ENCODE data around the gene ST6GALNAC3. TPM values are rescaled to one million over a fixed set of nuclear protein-coding genes. Genes with fewer than 3 reads are reported as not detected.
A peak's percentile ranks its signal among the peaks of the same experiment; 100 is the strongest.
"Not testable (repeated sequence)": the region's sequence is repeated elsewhere in the genome, so short reads cannot be mapped to it uniquely, and the experiment has no call there.

ST6GALNAC3 gene
- 10 to 100 TPM in 1 of 2 donors, 1 to 10 TPM in 1; 4.6 to 13.3 TPM for total RNA-seq
- long read RNA-seq, partial matches to known transcripts, result 0 of 4 reads
- long read RNA-seq, other reads (novel, unspliced or antisense), result 4 of 4 reads

DNA sequence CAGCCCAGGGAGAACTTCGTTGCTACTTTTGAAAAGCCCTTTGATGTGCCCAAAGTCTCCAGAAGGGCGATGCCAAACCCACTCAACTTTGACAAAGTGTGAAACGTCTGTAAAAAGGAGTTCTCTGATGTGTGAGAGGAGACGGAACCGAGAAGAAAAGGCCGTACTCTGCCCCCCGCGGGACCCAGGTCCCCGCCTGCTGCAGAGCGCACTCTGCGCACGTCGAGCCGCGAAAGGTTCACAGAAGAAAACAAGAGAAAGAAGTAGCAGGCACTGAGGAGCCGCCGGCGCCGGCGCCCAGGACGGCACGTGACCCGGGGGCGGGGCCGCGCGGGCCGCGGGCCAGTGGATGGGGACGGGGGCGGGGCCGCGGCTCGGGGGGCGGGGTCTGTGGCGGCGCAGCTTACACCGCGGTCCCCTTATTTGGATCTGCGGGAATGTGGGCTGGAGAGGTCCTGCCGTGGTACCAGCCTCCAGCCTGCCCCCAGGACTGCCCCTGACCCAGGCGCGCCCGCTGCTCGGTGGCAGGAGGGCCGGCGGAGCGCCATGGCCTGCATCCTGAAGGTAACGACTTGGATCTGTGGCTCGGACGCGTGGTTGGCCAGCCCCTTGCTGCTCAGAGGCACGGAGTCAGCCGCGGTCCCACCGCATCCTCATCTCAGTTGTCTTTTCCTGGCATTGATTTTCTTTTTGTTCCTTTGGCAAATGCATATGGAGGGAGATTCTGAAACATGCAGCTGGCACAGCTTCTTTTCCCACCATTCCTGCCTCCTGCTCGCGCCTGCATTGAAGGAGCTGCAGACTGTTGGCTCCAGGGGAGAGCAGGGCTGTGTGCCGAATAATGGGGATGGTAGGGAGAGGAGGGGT, at the start of gene ST6GALNAC3:
Gene ST6GALNAC3 (plus strand): TSS at position 426 of the 867 bp plus-strand sequence.
- intact Hi-C loops (cut with DNase I), result no loop called here
- peak; percentile 97 to 98 for ATAC-seq
- peak; percentile 77 for DNase-seq

DNA sequence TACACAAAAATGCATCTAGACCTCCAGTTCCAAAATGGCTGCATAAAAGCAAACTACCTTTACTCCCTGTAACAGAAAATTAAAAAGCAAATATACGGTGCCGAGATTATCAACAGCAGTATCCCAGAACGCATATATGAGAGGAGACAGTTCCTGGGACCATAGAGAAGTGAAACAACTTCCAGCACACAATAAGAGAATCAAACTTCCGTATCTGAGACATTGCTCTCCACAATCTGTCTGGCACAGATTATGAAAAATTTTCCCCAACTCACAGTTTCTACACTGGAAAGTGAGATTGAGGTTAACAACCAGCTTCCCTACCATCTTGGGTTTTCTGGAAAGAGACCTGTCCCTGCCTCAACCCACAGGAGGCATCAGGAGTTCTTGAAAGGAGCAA, 47.2 kb upstream of the ST6GALNAC3 start:
- DNase-seq (no peak), ATAC-seq (no peak)
- intact Hi-C loops (cut with DNase I), result no loop called here

DNA sequence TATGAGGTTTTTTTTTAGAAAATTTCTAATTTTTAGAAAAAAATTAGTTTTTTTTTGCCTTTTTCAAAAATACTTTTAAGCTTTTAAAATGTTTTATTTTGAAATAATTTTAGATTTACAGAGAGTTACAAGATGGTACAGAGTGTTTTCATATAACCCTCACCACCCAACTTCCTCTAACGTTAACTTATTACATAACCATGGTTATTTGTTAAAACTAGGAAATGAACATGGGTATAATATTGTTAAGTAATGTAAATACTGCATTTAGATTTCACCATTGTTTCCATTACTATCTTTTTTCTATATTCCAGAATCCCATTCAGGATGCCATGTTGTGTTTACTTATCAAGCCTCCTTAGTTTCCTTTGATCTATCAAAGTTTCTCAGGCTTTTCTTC, 45.2 kb upstream of the ST6GALNAC3 start:
- DNase-seq (no peak), ATAC-seq (no peak)
- intact Hi-C loops (cut with DNase I), result no loop called here

DNA sequence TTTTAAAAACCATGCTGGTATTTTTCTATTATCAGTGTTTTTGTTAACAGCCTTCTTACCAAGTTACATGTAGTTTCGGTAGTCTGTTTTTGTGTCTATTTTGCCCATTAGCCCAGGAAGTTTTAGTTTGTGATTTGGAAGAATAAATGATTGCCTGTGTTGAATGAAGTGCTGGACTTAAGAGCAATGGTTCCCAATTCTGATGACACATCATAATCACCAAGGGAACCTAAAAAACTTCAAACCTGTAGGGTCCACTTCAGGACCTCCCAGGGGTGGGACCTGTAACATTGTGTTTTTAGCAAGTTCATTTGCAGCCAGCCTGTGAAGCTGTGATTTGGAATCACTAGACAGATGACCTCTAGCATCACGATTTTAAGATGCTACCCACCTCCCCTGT, 43.0 kb upstream of the ST6GALNAC3 start:
- ATAC-seq, result no peak
- intact Hi-C loops (cut with DNase I), result loop anchor here in 1 of 2 donors (10.0 kb wide), 1 partner anchor 123 kb away; no protein-coding TSS in a partner anchor

DNA sequence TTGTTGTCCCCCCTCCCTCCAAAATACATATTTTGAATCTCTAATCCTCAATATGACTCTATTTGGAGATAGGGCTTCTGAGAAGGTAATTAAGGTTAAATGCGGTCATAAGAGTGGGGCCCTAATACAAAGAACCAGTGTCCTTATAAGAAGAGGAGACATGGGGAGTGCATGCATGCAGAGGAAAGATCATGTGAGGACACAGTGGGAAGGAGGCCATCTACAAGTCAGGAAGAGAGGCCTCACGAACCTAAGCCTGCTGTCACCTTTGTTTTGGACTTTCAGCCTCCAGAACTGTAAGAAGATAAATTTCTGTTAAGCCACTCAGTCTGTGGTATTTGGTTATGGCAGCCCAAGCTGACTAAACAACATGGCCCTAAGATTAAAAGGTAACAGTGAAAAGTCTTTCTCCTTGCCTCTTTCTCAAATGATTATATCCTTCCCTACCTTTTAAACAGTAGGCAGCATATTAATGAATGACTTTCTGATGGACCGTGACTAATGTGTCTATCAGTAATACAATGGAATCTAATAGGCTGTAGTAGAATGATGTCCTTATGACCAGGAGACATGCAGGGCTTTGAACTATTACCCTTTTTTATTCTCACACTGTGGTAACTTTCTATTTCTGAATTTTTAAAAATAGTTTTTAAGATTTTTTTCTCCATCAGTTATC, 40.6 kb upstream of the ST6GALNAC3 start:
- DNase-seq (no peak), ATAC-seq (no peak)
- intact Hi-C loops (cut with DNase I), result loop anchor here in 1 of 2 donors (10.0 kb wide), 1 partner anchor 121 kb away; no protein-coding TSS in a partner anchor

More for the DNA sequence above, 43.0 kb upstream of the ST6GALNAC3 start:
- DNase-seq, result no peak

DNA sequence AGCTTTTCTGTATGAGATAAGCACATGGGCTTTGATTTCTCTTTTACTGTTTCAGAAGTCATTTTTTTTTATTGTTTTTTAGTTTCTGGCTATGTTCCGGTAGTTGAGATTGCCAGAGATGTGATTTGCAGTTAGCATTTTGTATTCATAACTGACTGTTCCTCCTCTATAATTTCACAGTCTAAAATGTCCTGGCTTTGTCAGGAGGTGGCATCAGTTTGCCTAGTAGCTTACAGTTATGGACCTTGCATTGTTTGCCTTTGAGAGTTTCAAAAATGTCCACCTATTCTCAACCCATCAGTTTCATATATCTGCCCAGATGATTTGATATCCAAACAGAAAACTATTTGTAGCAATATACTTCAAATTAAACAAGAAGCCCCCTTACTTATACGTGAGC, 39.5 kb upstream of the ST6GALNAC3 start:
- ATAC-seq, result no peak
- no peak for DNase-seq
- intact Hi-C loops (cut with DNase I), result loop anchor here in 1 of 2 donors (10.0 kb wide), 1 partner anchor 120 kb away; no protein-coding TSS in a partner anchor

- ATAC-seq (no peak), DNase-seq (no peak)
- intact Hi-C loops (cut with DNase I), result loop anchor here in 1 of 2 donors (10.0 kb wide), 1 partner anchor 117 kb away; no protein-coding TSS in a partner anchor
These were observed 37.2 kb upstream of the ST6GALNAC3 start for GRCh38 chr1:76037324-76037723.

DNA sequence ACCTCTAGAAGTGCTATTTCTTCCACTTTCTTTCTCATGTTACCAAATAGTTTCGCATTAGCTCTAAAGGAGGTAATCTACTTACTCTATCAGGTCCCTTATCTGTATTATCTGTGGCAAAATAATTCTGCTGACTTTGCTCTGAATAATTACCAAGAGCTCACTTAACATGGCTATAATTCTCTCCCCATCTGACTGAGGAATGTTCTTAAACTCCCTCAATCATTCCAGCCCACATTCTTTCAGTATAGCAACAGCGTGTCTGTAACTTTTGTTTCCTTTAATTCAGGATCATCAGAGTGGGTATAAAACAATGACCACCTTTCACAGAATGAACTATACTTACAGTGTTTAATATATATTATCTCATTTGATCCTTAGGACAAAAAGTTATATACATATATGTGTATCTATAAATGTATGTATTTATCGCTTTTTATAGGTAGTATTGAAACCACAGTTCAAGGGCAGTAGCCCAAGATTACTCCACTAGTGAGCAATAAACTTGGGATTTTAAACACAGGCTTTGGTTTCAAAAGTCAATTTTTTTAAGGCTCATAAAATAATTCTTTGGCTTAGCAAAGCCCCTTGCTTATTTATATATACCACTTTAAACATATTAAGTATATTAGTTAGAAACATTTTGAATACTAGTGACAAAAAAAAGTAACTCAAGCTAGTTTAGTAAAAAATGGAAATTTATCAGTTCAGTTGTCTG, 36.1 kb upstream of the ST6GALNAC3 start:
- no peak for ATAC-seq
- intact Hi-C loops (cut with DNase I), result loop anchor here in 1 of 2 donors (10.0 kb wide), 1 partner anchor 116 kb away; no protein-coding TSS in a partner anchor
- DNase-seq, result no peak

- ATAC-seq (no peak), DNase-seq (no peak)
- intact Hi-C loops (cut with DNase I), result no loop called here
These were observed 28.4 kb upstream of the ST6GALNAC3 start for GRCh38 chr1:76046149-76046548.

- intact Hi-C loops (cut with DNase I), result no loop called here
- DNase-seq (no peak), ATAC-seq (no peak)
These were observed 26.3 kb upstream of the ST6GALNAC3 start for GRCh38 chr1:76048219-76048618.

GRCh38 chr1:76048926-76049325, 25.6 kb upstream of the ST6GALNAC3 start:
- DNase-seq (no peak), ATAC-seq (no peak)
- intact Hi-C loops (cut with DNase I), result no loop called here

- intact Hi-C loops (cut with DNase I), result no loop called here
- ATAC-seq, result no peak
- no peak for DNase-seq
These were observed 25.0 kb upstream of the ST6GALNAC3 start for GRCh38 chr1:76049498-76049897.

DNA sequence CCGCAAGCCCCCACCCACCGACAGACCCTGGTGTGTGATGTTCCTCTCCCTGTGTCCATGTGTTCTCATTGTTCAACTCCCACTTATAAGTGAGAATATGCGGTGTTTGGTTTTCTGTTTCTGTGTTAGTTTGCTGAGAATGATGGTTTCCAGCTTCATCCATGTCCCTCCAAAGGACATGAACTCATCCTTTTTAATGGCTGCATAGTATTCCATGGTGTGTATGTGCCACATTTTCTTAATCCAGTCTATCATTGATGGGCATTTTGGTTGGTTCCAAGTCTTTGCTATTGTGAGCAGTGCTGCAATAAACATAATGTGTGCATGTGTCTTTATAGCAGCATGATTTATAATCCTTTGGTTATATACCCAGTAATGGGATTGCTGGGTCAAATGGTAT, 24.5 kb upstream of the ST6GALNAC3 start:
- ATAC-seq; DNase-seq; intact Hi-C loops (cut with DNase I): not testable (repeated sequence)

- DNase-seq, result no peak
- intact Hi-C loops (cut with DNase I), result no loop called here
- no peak for ATAC-seq
These were observed 21.5 kb upstream of the ST6GALNAC3 start for GRCh38 chr1:76053021-76053420.

DNA sequence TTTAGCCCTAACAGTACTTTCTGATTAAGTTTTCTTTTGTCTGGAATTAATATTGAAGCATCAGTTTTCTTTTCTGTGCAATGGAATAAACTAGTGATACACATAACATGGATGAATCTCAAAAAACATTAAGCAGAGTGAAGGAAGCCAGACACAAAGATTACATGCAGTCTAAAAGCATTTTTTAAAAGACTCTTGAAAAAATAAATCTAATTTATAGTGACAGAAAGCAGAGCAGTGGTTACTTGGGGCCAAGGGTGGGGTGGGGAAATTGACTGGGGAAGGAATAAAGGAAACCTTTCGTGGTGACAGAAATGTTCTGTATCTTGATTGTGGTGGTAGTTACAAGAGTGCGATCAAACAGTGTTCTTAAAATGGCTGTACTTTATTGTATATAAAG, 20.2 kb upstream of the ST6GALNAC3 start:
- DNase-seq, result no peak
- no peak for ATAC-seq
- intact Hi-C loops (cut with DNase I), result no loop called here

DNA sequence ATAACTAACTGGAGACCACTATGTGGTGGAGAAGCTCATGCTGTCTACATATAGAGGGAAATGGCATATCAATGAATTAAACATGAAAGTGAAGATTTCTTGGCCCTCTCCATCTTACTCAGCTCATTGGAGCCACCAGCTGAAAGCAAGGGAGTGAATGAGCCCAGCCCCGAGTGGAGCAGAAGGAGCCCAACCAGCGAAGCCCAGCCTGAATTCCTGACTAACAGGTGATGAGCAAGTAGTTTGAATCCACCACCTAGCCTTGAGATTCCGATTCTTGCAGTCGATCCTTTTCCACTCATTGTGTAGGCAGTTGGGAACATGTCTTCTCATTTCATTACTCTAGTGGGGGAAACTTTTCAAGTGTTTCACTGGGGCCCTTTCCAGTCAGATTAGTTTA, 18.6 kb upstream of the ST6GALNAC3 start:
- intact Hi-C loops (cut with DNase I), result no loop called here
- DNase-seq (no peak), ATAC-seq (no peak)

DNA sequence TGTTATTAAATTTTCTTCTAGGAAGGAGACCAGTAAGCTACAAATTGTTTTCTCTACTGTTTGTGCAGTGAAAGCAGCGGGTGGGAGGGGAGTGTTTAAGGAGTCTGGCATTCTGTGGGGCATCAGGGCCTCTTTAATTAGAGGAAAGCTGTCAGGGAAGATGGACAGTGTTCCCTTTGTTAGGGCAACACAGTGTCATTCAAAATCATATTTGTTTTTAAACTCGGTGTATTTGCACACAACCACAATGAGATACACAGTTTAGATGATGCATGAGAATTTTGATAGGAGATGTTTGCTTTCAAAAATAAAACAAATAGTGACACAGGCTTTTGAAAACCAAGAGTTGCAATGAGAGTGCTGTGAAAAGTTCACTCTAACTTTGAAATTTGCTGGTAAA, 15.1 kb upstream of the ST6GALNAC3 start:
- no peak for ATAC-seq
- no peak for DNase-seq
- intact Hi-C loops (cut with DNase I), result no loop called here

DNA sequence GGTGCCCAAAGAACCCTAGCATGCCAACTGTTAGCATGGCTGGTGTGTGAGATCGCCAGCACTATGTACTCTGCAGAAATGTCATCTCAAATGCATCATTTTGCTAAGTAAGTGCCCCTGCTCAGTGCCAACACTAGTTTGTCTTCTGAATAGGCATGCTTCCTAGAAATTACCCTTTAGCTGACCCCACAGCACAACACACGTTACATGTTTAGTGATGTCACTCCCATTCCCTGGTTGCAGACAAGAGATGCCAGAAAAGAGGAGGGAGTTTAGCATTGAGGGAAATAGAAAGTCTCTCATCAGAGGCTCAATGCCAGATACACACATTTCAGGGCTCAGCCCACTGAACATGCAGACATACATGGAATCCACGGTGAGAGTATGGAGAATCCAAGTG, 9.3 kb upstream of the ST6GALNAC3 start:
- ATAC-seq, result no peak
- intact Hi-C loops (cut with DNase I), result no loop called here
- DNase-seq, result no peak

DNA sequence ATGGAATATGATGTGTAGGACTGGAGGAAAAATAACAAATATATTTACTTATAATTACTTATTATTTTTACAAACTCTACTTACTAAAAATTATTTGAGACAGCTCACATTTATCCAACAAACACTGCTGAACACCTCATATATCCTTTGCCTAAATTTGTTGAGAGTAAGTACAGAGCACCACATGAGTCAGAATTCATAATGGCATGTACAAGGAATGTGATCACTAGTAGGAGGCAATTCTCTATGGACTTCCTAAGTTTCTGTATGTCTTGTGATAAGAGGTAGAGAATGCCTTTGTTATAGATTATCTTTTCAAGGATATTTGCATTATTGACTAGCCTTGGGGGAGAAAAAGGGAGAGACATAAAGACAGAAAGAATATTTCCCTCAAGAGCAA, 8.2 kb upstream of the ST6GALNAC3 start:
- ATAC-seq (no peak), DNase-seq (no peak)
- intact Hi-C loops (cut with DNase I), result no loop called here

Measured in left cardiac atrium (tissue), 4 donors.